Measurements from ENCODE around the gene PAN3.
A peak's percentile ranks its signal among the peaks of the same experiment; 100 is the strongest.

The PAN3 gene

GRCh38 chr13:28316129-28316528, 177.8 kb downstream of the PAN3 start:
- H3K27me3 ChIP-seq (ENCODE audit: insufficient read depth, poor library complexity, severe bottlenecking) = no peaks in the 10 kb centered on the region
- DNase-seq (ENCODE audit: low read depth in 1 of 2, low spot score in 1 of 2) = no peak
- H3K27ac ChIP-seq (replicated peaks) = no peak overlapping the region
- TF ChIP-seq REST (IDR thresholded peaks at IDR 0.05; ENCODE audit: insufficient replicate concordance, low read depth) (no peak), SPI1 (IDR thresholded peaks at IDR 0.05; ENCODE audit: borderline replicate concordance, low read depth) (no peak), CTCF (IDR thresholded peaks at IDR 0.05; ENCODE audit: insufficient read depth, low read length) (no peak), GABPA (IDR thresholded peaks at IDR 0.05; ENCODE audit: low read depth) (no peak), POLR2AphosphoS5 (IDR thresholded peaks at IDR 0.05; ENCODE audit: low read depth) (no peak)
- H3K4me3 ChIP-seq (replicated peaks; ENCODE audit: insufficient read depth, low read length) = no peak overlapping the region

- Histone ChIP-seq H3K27ac (replicated peaks) (no peak overlapping the region), H3K27me3 (ENCODE audit: insufficient read depth, poor library complexity, severe bottlenecking) (no peaks in the 10 kb centered on the region), H3K4me3 (replicated peaks; ENCODE audit: insufficient read depth, low read length) (no peak overlapping the region)
- TF ChIP-seq POLR2AphosphoS5 (IDR thresholded peaks at IDR 0.05; ENCODE audit: low read depth) = no peak
- no peak for TF ChIP-seq GABPA (IDR thresholded peaks at IDR 0.05; ENCODE audit: low read depth)
- TF ChIP-seq REST (IDR thresholded peaks at IDR 0.05; ENCODE audit: insufficient replicate concordance, low read depth) = no peak
- TF ChIP-seq SPI1 (IDR thresholded peaks at IDR 0.05; ENCODE audit: borderline replicate concordance, low read depth) = peak; percentile 19; the same call in 1 of the 2 replicates
- no peak for TF ChIP-seq CTCF (IDR thresholded peaks at IDR 0.05; ENCODE audit: insufficient read depth, low read length)
- DNase-seq (ENCODE audit: low read depth in 1 of 2, low spot score in 1 of 2) = peak in 1 of 2 experiments; percentile 61
These were observed 178.5 kb downstream of the PAN3 start for GRCh38 chr13:28316836-28317235.

- Histone ChIP-seq H3K4me3 (replicated peaks; ENCODE audit: insufficient read depth, low read length) (no peak overlapping the region), H3K27me3 (ENCODE audit: insufficient read depth, poor library complexity, severe bottlenecking) (no peaks in the 10 kb centered on the region), H3K27ac (replicated peaks) (no peak overlapping the region)
- TF ChIP-seq POLR2AphosphoS5 (IDR thresholded peaks at IDR 0.05; ENCODE audit: low read depth) (no peak), REST (IDR thresholded peaks at IDR 0.05; ENCODE audit: insufficient replicate concordance, low read depth) (no peak), GABPA (IDR thresholded peaks at IDR 0.05; ENCODE audit: low read depth) (no peak), CTCF (IDR thresholded peaks at IDR 0.05; ENCODE audit: insufficient read depth, low read length) (no peak), SPI1 (IDR thresholded peaks at IDR 0.05; ENCODE audit: borderline replicate concordance, low read depth) (no peak)
- no peak for DNase-seq (ENCODE audit: low read depth in 1 of 2, low spot score in 1 of 2)
These were observed 180.2 kb downstream of the PAN3 start for GRCh38 chr13:28318496-28318895.
